ENCODE measurements around the gene SNAPC4.

The SNAPC4 gene

GRCh38 chr9:136383436-136383835 lies 16.5 kb downstream of the SNAPC4 start:
- Histone ChIP-seq H3K9me3 (ENCODE audit: control extremely low read depth in 1 of 5, control insufficient read depth in 4 of 5, insufficient read depth in 2 of 5, low read depth in 1 of 5, low read length in 4 of 5) (no peaks in the 10 kb centered on the region), H3K36me3 (ENCODE audit: control insufficient read depth in 4 of 4, insufficient read depth in 4 of 4, low read length in 3 of 4) (peaks cover 14 to 87% (median 60%) of the 10 kb centered on the region in 4 experiments), H3K27me3 (replicated peaks in 2 of 5; ENCODE audit: control insufficient read depth in 4 of 5, insufficient read depth in 5 of 5, low read length in 4 of 5) (no peaks in the 10 kb centered on the region), H3K4me3 (ENCODE audit: control insufficient read depth in 1 of 7, extremely low read depth in 1 of 7, insufficient read depth in 4 of 7, low read depth in 2 of 7, low read length in 6 of 7) (no peak overlapping the region), H3K27ac (ENCODE audit: insufficient read depth in 1 of 2, low read depth in 1 of 2, low read length in 2 of 2, poor library complexity in 1 of 2, severe bottlenecking in 2 of 2) (no peak overlapping the region), H3K4me1 (ENCODE audit: control extremely low read depth in 1 of 4, control insufficient read depth in 4 of 4, insufficient read depth in 4 of 4, low read length in 3 of 4) (no peaks in the 10 kb centered on the region)
- DNase-seq: no peak
- WGBS (ENCODE audit: insufficient coverage): 96% methylated on average over 17 of the region's 20 CpGs
- CTCF ChIA-PET: interaction anchor here (1.0 to 2.0 kb wide), 4 partner anchors 12 to 20 kb away, joined by 3 to 6 read pairs (median 4); partner anchors contain the start of gene DNLZ
- POLR2A ChIA-PET: no interaction called here

- H3K4me1 ChIP-seq (ENCODE audit: control extremely low read depth in 1 of 4, control insufficient read depth in 4 of 4, insufficient read depth in 4 of 4, low read length in 3 of 4): peaks cover 0 to 6% (median 5%) of the 10 kb centered on the region in 4 experiments
- H3K36me3 ChIP-seq (ENCODE audit: control insufficient read depth in 4 of 4, insufficient read depth in 4 of 4, low read length in 3 of 4): peaks cover 14 to 88% (median 49%) of the 10 kb centered on the region in 4 experiments
- ChIA-PET CTCF (interaction anchor here (1.4 kb wide), 2 partner anchors 8 to 106 kb away, joined by 3 to 4 read pairs; no protein-coding TSS in a partner anchor), POLR2A (no interaction called here)
- H3K27ac ChIP-seq (ENCODE audit: insufficient read depth in 1 of 2, low read depth in 1 of 2, low read length in 2 of 2, poor library complexity in 1 of 2, severe bottlenecking in 2 of 2): no peak overlapping the region
- no peaks in the 10 kb centered on the region for H3K27me3 ChIP-seq (replicated peaks in 2 of 5; ENCODE audit: control insufficient read depth in 4 of 5, insufficient read depth in 5 of 5, low read length in 4 of 5)
- no peaks in the 10 kb centered on the region for H3K9me3 ChIP-seq (ENCODE audit: control extremely low read depth in 1 of 5, control insufficient read depth in 4 of 5, insufficient read depth in 2 of 5, low read depth in 1 of 5, low read length in 4 of 5)
- whole genome bisulfite sequencing (ENCODE audit: insufficient coverage): 95% methylated on average over 22 of the region's 25 CpGs
- DNase-seq: no peak
- no peak overlapping the region for H3K4me3 ChIP-seq (ENCODE audit: control insufficient read depth in 1 of 7, extremely low read depth in 1 of 7, insufficient read depth in 4 of 7, low read depth in 2 of 7, low read length in 6 of 7)
Measured at GRCh38 chr9:136381966-136382513, 17.9 kb downstream of the SNAPC4 start.

GRCh38 chr9:136381311-136381710 lies 18.7 kb downstream of the SNAPC4 start:
- Histone ChIP-seq H3K9me3 (ENCODE audit: control extremely low read depth in 1 of 5, control insufficient read depth in 4 of 5, insufficient read depth in 2 of 5, low read depth in 1 of 5, low read length in 4 of 5) (no peaks in the 10 kb centered on the region), H3K36me3 (ENCODE audit: control insufficient read depth in 4 of 4, insufficient read depth in 4 of 4, low read length in 3 of 4) (peaks cover 12 to 91% (median 47%) of the 10 kb centered on the region in 4 experiments), H3K27me3 (replicated peaks in 2 of 5; ENCODE audit: control insufficient read depth in 4 of 5, insufficient read depth in 5 of 5, low read length in 4 of 5) (no peaks in the 10 kb centered on the region), H3K4me3 (ENCODE audit: control insufficient read depth in 1 of 7, extremely low read depth in 1 of 7, insufficient read depth in 4 of 7, low read depth in 2 of 7, low read length in 6 of 7) (no peak overlapping the region), H3K27ac (ENCODE audit: insufficient read depth in 1 of 2, low read depth in 1 of 2, low read length in 2 of 2, poor library complexity in 1 of 2, severe bottlenecking in 2 of 2) (no peak overlapping the region), H3K4me1 (ENCODE audit: control extremely low read depth in 1 of 4, control insufficient read depth in 4 of 4, insufficient read depth in 4 of 4, low read length in 3 of 4) (peaks cover 0 to 8% (median 8%) of the 10 kb centered on the region in 4 experiments)
- no peak for DNase-seq
- ChIA-PET POLR2A (no interaction called here), CTCF (interaction anchor here (1.0 to 1.4 kb wide), 3 partner anchors 8 to 107 kb away, joined by 3 to 4 read pairs (median 3); no protein-coding TSS in a partner anchor)
- 95% methylated on average over 4 of the region's 9 CpGs for WGBS (ENCODE audit: insufficient coverage)

GRCh38 chr9:136380381-136380780 lies 19.6 kb downstream of the SNAPC4 start:
- Histone ChIP-seq H3K36me3 (ENCODE audit: control insufficient read depth in 4 of 4, insufficient read depth in 4 of 4, low read length in 3 of 4) (peaks cover 12 to 93% (median 42%) of the 10 kb centered on the region in 4 experiments), H3K27me3 (replicated peaks in 2 of 5; ENCODE audit: control insufficient read depth in 4 of 5, insufficient read depth in 5 of 5, low read length in 4 of 5) (no peaks in the 10 kb centered on the region), H3K4me1 (ENCODE audit: control extremely low read depth in 1 of 4, control insufficient read depth in 4 of 4, insufficient read depth in 4 of 4, low read length in 3 of 4) (peaks cover 0 to 8% (median 8%) of the 10 kb centered on the region in 4 experiments), H3K4me3 (ENCODE audit: control insufficient read depth in 1 of 7, extremely low read depth in 1 of 7, insufficient read depth in 4 of 7, low read depth in 2 of 7, low read length in 6 of 7) (no peak overlapping the region), H3K27ac (ENCODE audit: insufficient read depth in 1 of 2, low read depth in 1 of 2, low read length in 2 of 2, poor library complexity in 1 of 2, severe bottlenecking in 2 of 2) (no peak overlapping the region), H3K9me3 (ENCODE audit: control extremely low read depth in 1 of 5, control insufficient read depth in 4 of 5, insufficient read depth in 2 of 5, low read depth in 1 of 5, low read length in 4 of 5) (no peaks in the 10 kb centered on the region)
- DNase-seq: no peak
- CTCF ChIA-PET: interaction anchor here (1.0 to 1.4 kb wide), 2 partner anchors 7 to 10 kb away, joined by 3 to 4 read pairs; no protein-coding TSS in a partner anchor
- POLR2A ChIA-PET: no interaction called here
- WGBS (ENCODE audit: insufficient coverage): over 99% methylated on average over 16 of the region's 17 CpGs

GRCh38 chr9:136379891-136380290 lies 20.1 kb downstream of the SNAPC4 start:
- no peak for DNase-seq
- POLR2A ChIA-PET: no interaction called here
- Histone ChIP-seq H3K4me3 (ENCODE audit: control insufficient read depth in 1 of 7, extremely low read depth in 1 of 7, insufficient read depth in 4 of 7, low read depth in 2 of 7, low read length in 6 of 7) (no peak overlapping the region), H3K27ac (ENCODE audit: insufficient read depth in 1 of 2, low read depth in 1 of 2, low read length in 2 of 2, poor library complexity in 1 of 2, severe bottlenecking in 2 of 2) (no peak overlapping the region), H3K27me3 (replicated peaks in 2 of 5; ENCODE audit: control insufficient read depth in 4 of 5, insufficient read depth in 5 of 5, low read length in 4 of 5) (no peaks in the 10 kb centered on the region), H3K36me3 (ENCODE audit: control insufficient read depth in 4 of 4, insufficient read depth in 4 of 4, low read length in 3 of 4) (peaks cover 12 to 91% (median 41%) of the 10 kb centered on the region in 4 experiments), H3K4me1 (ENCODE audit: control extremely low read depth in 1 of 4, control insufficient read depth in 4 of 4, insufficient read depth in 4 of 4, low read length in 3 of 4) (peaks cover 0 to 8% (median 8%) of the 10 kb centered on the region in 4 experiments), H3K9me3 (ENCODE audit: control extremely low read depth in 1 of 5, control insufficient read depth in 4 of 5, insufficient read depth in 2 of 5, low read depth in 1 of 5, low read length in 4 of 5) (no peaks in the 10 kb centered on the region)
- CTCF ChIA-PET: no interaction called here
- WGBS (ENCODE audit: insufficient coverage): 88% methylated on average over 9 of the region's 11 CpGs

- H3K27ac ChIP-seq (ENCODE audit: insufficient read depth in 1 of 2, low read depth in 1 of 2, low read length in 2 of 2, poor library complexity in 1 of 2, severe bottlenecking in 2 of 2): no peak overlapping the region
- POLR2A ChIA-PET: no interaction called here
- H3K4me1 ChIP-seq (ENCODE audit: control extremely low read depth in 1 of 4, control insufficient read depth in 4 of 4, insufficient read depth in 4 of 4, low read length in 3 of 4): peaks cover 0 to 8% (median 8%) of the 10 kb centered on the region in 4 experiments
- CTCF ChIA-PET: interaction anchor here (0.9 kb wide), 1 partner anchor 13 kb away, joined by 3 read pairs; no protein-coding TSS in a partner anchor
- no peaks in the 10 kb centered on the region for H3K27me3 ChIP-seq (replicated peaks in 2 of 5; ENCODE audit: control insufficient read depth in 4 of 5, insufficient read depth in 5 of 5, low read length in 4 of 5)
- H3K9me3 ChIP-seq (ENCODE audit: control extremely low read depth in 1 of 5, control insufficient read depth in 4 of 5, insufficient read depth in 2 of 5, low read depth in 1 of 5, low read length in 4 of 5): no peaks in the 10 kb centered on the region
- WGBS (ENCODE audit: insufficient coverage): 97% methylated on average over 11 of the region's 11 CpGs
- H3K36me3 ChIP-seq (ENCODE audit: control insufficient read depth in 4 of 4, insufficient read depth in 4 of 4, low read length in 3 of 4): peaks cover 11 to 86% (median 37%) of the 10 kb centered on the region in 4 experiments
- no peak overlapping the region for H3K4me3 ChIP-seq (ENCODE audit: control insufficient read depth in 1 of 7, extremely low read depth in 1 of 7, insufficient read depth in 4 of 7, low read depth in 2 of 7, low read length in 6 of 7)
- no peak for DNase-seq
Measured at GRCh38 chr9:136379401-136379800, 20.6 kb downstream of the SNAPC4 start.

GRCh38 chr9:136379003-136379287 lies 21.0 kb downstream of the SNAPC4 start:
- Histone ChIP-seq H3K4me3 (ENCODE audit: control insufficient read depth in 1 of 7, extremely low read depth in 1 of 7, insufficient read depth in 4 of 7, low read depth in 2 of 7, low read length in 6 of 7) (no peak overlapping the region), H3K27ac (ENCODE audit: insufficient read depth in 1 of 2, low read depth in 1 of 2, low read length in 2 of 2, poor library complexity in 1 of 2, severe bottlenecking in 2 of 2) (no peak overlapping the region), H3K36me3 (ENCODE audit: control insufficient read depth in 4 of 4, insufficient read depth in 4 of 4, low read length in 3 of 4) (peaks cover 9 to 81% (median 34%) of the 10 kb centered on the region in 4 experiments), H3K4me1 (ENCODE audit: control extremely low read depth in 1 of 4, control insufficient read depth in 4 of 4, insufficient read depth in 4 of 4, low read length in 3 of 4) (peaks cover 0 to 9% (median 8%) of the 10 kb centered on the region in 4 experiments), H3K9me3 (ENCODE audit: control extremely low read depth in 1 of 5, control insufficient read depth in 4 of 5, insufficient read depth in 2 of 5, low read depth in 1 of 5, low read length in 4 of 5) (no peaks in the 10 kb centered on the region), H3K27me3 (replicated peaks in 2 of 5; ENCODE audit: control insufficient read depth in 4 of 5, insufficient read depth in 5 of 5, low read length in 4 of 5) (no peaks in the 10 kb centered on the region)
- POLR2A ChIA-PET: no interaction called here
- CTCF ChIA-PET: interaction anchor here (0.9 kb wide), 1 partner anchor 13 kb away, joined by 3 read pairs; no protein-coding TSS in a partner anchor
- no peak for DNase-seq
- WGBS (ENCODE audit: insufficient coverage): over 99% methylated on average over 13 of the region's 18 CpGs

Measured in common myeloid progenitor, CD34-positive (primary cell).